IPS-NIHi11 (cell line): ENCODE data around the gene DUSP11.
"Not testable (repeated sequence)": the region's sequence is repeated elsewhere in the genome, so short reads cannot be mapped to it uniquely, and the experiment has no call there.

Experiments used
- DNase-seq: peaks from one replicate; pipeline ENCODE4 v3.0.0; 2012; ENCODE audit warnings: mixed read lengths, low spot score

Gene DUSP11

DNA sequence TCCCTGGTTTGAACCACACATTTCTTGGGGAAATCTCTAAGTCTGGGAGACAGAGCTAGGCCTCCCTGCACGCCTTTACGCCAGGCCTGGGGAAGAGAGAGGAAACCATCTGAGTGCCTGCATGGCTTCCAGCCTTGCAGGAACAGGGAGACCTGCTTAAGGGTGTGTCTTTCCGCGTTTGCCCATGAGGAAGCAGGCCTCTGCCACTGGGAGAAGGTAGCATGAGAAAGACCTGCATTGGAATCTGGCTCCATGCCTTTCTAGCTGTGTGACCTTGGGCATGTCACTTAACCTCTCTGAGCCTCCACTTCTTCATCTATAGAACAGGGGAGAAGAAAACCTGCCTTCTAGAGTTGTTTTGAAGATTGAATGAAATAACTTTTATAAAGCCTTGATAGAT lies 62.2 kb downstream of the DUSP11 start:
- not testable (repeated sequence) for DNase-seq

DNA sequence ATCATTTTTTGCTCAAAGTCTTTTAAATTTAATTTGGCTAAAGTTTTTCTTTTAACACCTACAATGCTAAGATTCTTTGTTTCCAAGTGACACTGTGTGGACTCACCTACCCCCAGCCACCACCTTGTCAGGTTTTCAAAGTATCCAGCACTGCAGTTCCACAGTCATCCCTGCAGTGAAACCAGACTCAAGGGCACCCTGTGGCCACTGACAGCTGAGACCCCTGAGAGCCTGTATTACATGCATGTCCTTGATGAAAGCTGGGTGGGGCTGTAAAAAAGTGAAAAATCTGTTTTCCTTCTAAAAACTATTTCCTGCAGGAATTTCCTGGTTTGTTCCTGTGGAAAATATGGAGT lies 62.7 kb downstream of the DUSP11 start:
- no peak for DNase-seq

DNA sequence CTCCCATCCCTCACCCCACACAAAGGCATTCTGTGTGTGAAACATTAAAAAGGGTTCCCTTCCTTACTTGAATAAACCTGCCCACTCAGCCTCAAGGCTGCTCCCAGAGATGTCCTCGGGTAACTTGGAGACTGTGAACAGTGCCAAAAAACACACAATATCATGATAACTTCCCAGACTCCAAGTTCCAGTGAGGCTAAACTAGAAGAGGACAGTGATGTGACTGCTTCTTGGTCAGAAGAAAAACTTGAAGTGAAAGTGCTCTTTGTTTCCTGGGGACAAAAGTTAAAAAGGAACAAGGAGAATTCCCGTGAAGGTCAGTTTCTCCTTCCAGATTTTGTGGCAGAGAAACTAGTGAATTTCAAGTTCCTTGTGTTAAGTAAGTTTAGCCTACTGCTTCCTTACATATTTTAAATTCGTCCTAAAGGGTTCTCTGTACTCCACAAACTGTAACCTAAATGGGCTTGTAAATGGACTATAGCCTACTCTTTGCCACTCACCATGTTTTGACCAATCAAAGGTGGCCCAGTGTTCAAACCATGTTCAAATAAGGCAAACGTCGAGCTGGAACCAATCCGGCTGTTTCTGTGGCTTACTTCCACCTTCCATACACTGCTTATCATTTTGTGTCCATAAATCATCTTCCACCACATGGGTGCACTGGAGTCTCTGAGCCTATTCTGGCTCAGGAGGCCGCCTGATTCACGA lies 63.2 kb downstream of the DUSP11 start:
- no peak for DNase-seq

DNA sequence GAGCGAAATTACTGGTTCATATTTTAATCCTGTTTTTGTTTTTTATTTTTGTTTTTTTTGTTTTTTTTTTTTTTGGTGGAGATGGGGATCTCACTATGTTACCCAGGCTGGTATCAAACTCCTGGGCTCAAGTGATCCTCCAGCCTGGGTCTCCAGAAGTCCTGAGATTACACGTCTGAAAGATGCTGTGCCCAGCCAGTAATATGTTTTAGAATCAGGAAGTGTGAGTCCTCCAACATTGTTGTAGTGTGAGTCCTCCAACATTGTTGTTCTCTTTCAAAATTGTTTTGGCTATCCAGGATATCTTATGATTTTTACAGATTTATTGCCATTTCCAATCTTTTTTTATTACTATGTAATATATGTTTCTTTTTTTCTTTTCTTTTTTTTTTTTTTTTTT lies 65.8 kb downstream of the DUSP11 start:
- DNase-seq: no peak
